OCI-LY3 (cell line): ENCODE results near the gene CDH6.

Experiments
- EZH2phosphoT487 ChIP-seq: fragments of 200-600 bp; shearing (Covaris generic); IDR thresholded peaks from 2 replicates; pipeline ENCODE4 v1.6.1; 2018; ENCODE audit warnings: antibody characterized with exemption, mixed run types, low read depth
- TF ChIP-seq, protein P1 (sequence below): fragments of 200-600, 300-600 bp; sonication (generic); IDR thresholded peaks from 2 replicates; pipeline ENCODE4 v1.5.1; 2014; ENCODE audit warnings: antibody characterized with exemption, low read length, low read depth

DNA sequence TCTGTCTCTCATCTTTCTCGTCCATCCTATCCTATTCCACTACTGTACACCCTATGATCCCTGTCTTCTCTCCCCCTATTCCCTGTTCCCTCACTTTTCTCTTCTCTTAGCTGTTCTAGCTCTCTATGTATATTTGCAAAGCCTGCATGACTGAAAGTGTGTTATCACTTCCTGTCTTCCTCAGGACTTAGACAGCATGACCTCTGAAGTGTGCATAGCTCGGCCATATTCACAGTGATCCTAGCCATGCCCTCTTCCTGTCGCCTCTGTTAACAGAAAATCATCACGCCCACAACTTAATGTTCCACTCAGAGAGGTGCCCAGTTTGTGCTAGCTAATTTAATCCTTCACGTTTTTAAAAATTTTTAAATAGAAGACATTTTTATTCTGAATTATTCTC, 35.8 kb upstream of the CDH6 start:
- TF ChIP-seq, protein P1, sequence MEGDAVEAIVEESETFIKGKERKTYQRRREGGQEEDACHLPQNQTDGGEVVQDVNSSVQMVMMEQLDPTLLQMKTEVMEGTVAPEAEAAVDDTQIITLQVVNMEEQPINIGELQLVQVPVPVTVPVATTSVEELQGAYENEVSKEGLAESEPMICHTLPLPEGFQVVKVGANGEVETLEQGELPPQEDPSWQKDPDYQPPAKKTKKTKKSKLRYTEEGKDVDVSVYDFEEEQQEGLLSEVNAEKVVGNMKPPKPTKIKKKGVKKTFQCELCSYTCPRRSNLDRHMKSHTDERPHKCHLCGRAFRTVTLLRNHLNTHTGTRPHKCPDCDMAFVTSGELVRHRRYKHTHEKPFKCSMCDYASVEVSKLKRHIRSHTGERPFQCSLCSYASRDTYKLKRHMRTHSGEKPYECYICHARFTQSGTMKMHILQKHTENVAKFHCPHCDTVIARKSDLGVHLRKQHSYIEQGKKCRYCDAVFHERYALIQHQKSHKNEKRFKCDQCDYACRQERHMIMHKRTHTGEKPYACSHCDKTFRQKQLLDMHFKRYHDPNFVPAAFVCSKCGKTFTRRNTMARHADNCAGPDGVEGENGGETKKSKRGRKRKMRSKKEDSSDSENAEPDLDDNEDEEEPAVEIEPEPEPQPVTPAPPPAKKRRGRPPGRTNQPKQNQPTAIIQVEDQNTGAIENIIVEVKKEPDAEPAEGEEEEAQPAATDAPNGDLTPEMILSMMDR, result no peak
- no peak for TF ChIP-seq EZH2phosphoT487
